Measurements from ENCODE around the gene KLHL6.
A peak's percentile ranks its signal among the peaks of the same experiment; 100 is the strongest.
"Not testable (repeated sequence)": the region's sequence is repeated elsewhere in the genome, so short reads cannot be mapped to it uniquely, and the experiment has no call there.

Gene KLHL6

DNA sequence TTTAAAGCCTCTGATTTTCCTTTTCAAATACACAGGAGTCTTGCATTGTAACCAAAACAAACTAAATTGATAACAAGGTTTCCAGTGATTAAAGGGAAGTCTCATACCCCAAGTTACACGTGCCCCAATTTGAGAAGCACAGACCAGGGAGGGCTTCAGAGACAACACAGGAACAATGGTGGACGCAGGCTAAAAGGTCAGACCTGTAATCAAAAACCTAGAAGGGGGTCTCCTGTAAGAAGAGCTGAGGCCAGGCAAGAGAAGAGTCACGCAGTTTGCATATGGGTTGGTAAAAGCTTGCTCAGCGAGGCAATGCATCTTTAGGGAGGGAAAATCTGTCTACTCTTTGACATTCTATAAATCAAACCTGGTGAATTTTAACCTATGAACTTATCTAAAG lies 68.5 kb downstream of the KLHL6 start:
- H3K4me1 Mint-ChIP-seq (ENCODE audit: low read depth), result no peaks in the 10 kb centered on the region
- H3K9me3 Mint-ChIP-seq, result no peaks in the 10 kb centered on the region
- no peak for DNase-seq (ENCODE audit: low spot score)

DNA sequence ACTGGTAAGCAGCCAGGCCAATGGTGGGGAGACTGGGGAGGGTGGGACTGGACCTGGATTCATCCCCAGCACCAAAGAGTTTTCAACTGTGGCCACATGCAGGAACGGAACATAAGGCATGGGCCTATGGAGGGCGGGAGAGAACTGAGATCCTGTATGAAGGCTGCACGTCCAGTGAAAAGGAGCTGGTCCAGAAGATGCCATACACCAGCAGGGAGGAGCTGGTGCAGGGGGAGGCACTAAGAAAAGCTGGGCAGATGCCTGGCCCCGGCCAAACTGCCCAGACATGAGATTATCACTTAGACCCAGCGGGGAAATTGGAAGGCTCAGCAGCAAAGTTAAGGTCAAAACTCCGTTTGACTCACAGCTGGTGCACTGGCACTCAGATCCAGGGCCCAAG lies 69.0 kb downstream of the KLHL6 start:
- Mint-ChIP-seq H3K9me3 (no peaks in the 10 kb centered on the region), H3K27me3 (ENCODE audit: low read depth) (no peaks in the 10 kb centered on the region), H3K4me3 (no peak overlapping the region), H3K27ac (no peak overlapping the region), H3K4me1 (ENCODE audit: low read depth) (no peaks in the 10 kb centered on the region), H3K36me3 (ENCODE audit: low read depth) (peaks cover 13% of the 10 kb centered on the region)
- no peak for DNase-seq (ENCODE audit: low spot score)

More for the DNA sequence above, 68.5 kb downstream of the KLHL6 start:
- Mint-ChIP-seq H3K36me3 (ENCODE audit: low read depth) (peaks cover 18% of the 10 kb centered on the region), H3K27ac (no peak overlapping the region), H3K4me3 (no peak overlapping the region), H3K27me3 (ENCODE audit: low read depth) (no peaks in the 10 kb centered on the region)

DNA sequence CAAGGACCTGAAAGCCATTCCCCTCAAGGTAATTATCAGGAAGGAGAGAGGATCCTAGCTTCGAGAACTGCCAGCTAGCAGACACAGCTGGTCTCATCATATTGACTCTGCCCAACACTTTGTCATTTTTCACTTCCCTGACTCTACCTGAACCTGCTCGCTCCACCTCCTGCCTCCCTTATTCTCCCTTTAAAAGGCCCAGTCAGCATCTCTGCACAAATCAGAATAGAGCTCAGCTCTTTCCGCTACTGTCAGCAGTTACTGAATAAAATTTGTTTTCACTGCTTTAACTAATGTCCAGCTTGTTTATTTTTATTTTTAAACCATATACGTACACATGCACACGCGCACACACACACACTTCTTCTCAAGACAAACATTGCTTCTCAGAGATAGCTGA lies 69.9 kb downstream of the KLHL6 start:
- no peak for DNase-seq (ENCODE audit: low spot score)
- Mint-ChIP-seq H3K36me3 (ENCODE audit: low read depth) (peaks cover 7% of the 10 kb centered on the region), H3K27ac (no peak overlapping the region)

DNA sequence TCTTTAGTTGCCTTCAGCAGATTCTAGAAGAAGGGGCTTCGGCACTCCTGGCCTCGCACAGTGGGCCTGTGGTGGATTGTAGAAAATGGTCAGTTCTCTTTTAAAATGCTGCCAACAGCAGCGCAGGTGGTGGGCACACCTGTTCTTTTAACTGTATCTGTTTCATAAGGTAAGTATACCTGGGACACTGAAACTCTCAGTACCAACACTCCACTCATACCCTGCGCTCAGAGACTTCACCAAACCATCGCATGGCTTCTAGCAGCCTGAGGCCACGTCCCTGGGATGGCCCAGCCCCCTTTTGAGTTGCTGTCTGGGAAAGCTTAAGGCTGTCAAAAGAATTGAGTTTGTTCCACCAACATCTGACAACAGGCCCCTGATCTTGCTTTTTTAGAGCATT lies 70.4 kb downstream of the KLHL6 start:
- peaks cover 7% of the 10 kb centered on the region for H3K36me3 Mint-ChIP-seq (ENCODE audit: low read depth)
- peaks cover 6% of the 10 kb centered on the region for H3K4me1 Mint-ChIP-seq (ENCODE audit: low read depth)
- no peaks in the 10 kb centered on the region for H3K9me3 Mint-ChIP-seq
- no peak for DNase-seq (ENCODE audit: low spot score)
- no peak overlapping the region for H3K27ac Mint-ChIP-seq
- no peak overlapping the region for H3K4me3 Mint-ChIP-seq
- H3K27me3 Mint-ChIP-seq (ENCODE audit: low read depth), result no peaks in the 10 kb centered on the region

More for the DNA sequence above, 69.9 kb downstream of the KLHL6 start:
- H3K27me3 Mint-ChIP-seq (ENCODE audit: low read depth), result no peaks in the 10 kb centered on the region
- no peaks in the 10 kb centered on the region for H3K9me3 Mint-ChIP-seq
- peaks cover 1% of the 10 kb centered on the region for H3K4me1 Mint-ChIP-seq (ENCODE audit: low read depth)
- H3K4me3 Mint-ChIP-seq, result no peak overlapping the region

DNA sequence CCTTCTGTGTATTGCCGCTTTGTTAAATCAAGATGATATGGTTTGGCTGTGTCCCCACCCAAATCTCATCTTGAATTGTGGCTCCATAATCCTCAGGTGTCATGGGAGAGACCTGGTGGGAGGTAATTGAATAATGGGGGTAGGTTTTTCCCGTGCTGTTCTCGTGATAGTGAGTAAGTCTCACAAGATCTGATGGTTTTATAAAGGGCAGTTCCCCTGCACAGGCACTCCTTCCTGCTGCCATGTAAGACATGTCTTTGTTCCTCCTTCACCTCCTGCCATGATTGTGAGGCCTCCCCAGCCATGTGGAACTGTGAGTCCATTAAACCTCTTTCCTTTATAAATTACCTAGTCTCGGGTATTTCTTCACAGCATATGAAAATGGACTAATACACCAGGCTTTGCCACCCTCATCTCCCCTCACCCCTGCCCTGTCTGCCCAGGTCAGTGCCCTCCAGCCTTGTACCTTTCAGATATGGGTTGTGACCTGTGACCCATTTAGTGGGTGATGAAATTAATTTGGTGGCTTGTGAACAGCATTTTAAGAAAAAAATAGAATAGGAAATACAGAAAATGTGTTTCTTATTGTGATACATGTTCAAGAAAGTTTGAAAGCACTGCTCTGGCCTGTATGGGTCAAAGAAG lies 71.0 kb downstream of the KLHL6 start:
- Mint-ChIP-seq H3K4me3 (no peak overlapping the region), H3K27me3 (ENCODE audit: low read depth) (no peaks in the 10 kb centered on the region), H3K9me3 (no peaks in the 10 kb centered on the region), H3K4me1 (ENCODE audit: low read depth) (peaks cover 6% of the 10 kb centered on the region), H3K36me3 (ENCODE audit: low read depth) (peaks cover 2% of the 10 kb centered on the region), H3K27ac (no peak overlapping the region)
- no peak for DNase-seq (ENCODE audit: low spot score)

DNA sequence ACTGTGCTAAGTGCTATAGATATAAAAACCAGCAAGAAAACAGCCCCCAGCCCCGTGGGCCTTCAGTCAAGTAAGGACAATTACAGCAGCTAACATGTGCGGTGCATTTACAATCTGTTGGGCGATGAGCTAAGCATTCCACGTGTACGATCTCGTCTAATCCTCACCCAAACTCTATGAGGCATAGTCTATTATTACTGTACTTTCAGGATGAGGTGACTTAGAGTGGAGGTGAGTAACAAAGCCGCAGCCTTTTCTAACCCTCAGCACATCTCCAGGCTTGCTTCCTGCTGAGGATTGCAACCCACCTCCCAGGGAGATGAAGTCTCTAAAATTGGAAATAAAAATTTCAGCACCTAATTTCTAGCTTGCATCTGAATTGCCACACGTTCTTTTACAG lies 73.9 kb downstream of the KLHL6 start:
- Mint-ChIP-seq H3K27me3 (ENCODE audit: low read depth) (no peaks in the 10 kb centered on the region), H3K9me3 (no peaks in the 10 kb centered on the region), H3K36me3 (ENCODE audit: low read depth) (no peaks in the 10 kb centered on the region), H3K4me1 (ENCODE audit: low read depth) (peaks cover 6% of the 10 kb centered on the region), H3K27ac (no peak overlapping the region), H3K4me3 (no peak overlapping the region)
- DNase-seq (ENCODE audit: low spot score), result no peak

DNA sequence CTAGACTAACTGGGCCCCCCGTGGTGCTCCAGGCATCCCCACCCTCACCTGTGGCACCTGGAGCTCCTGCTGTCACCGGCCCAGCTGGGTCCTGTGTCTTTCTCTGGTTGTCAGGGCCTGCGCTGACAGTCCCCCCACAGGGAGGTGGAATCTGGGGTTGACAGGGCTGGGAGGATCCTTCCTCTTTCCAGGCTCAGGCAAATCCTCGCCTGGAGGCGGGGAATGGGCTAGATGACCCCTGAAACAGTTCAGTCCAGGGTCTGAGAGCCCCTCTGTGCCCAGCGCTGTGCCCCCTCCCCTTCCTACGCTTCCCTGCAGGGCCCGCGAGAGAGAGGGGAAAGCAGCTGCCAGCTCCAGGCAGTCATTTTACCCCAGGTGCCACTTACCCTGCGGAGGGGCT lies 77.0 kb downstream of the KLHL6 start:
- H3K27me3 Mint-ChIP-seq (ENCODE audit: low read depth), result peaks cover 4% of the 10 kb centered on the region
- peaks cover 8% of the 10 kb centered on the region for H3K4me1 Mint-ChIP-seq (ENCODE audit: low read depth)
- H3K27ac Mint-ChIP-seq, result no peak overlapping the region
- no peak overlapping the region for H3K4me3 Mint-ChIP-seq
- no peak for DNase-seq (ENCODE audit: low spot score)
- no peaks in the 10 kb centered on the region for H3K36me3 Mint-ChIP-seq (ENCODE audit: low read depth)
- no peaks in the 10 kb centered on the region for H3K9me3 Mint-ChIP-seq

DNA sequence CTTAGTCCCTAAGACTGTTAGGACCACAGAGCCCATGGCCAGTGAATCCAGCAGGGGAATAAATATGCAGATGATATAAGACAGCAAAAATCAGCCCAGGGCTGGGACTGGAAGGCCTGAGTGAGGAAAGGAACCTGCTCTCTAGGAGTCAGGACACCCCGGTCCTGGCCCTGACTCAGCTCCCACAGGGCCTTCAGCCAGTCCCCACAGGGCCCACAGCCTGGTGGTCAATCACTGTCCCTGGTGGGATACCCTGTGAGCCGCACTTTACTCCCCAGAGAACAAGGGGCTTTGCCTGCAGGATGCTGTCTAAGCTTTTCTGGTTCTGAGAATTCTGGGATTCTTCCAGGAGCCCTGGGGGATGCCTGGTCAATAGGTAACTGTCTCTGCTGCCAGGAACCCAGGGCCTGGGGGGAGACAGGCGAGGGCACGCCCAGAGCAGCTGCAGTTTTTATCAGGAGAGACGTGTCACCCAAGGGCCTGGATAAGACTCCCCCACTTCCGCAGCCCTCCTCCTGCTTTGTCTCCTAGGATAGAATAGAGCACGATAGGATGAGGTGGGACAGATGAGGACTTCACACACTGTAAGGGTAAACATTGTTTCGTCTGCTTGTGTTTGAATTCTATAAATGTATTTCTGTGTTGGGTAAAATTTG lies 77.6 kb downstream of the KLHL6 start:
- no peak for DNase-seq (ENCODE audit: low spot score)
- H3K4me3 Mint-ChIP-seq, result no peak overlapping the region
- peaks cover 8% of the 10 kb centered on the region for H3K4me1 Mint-ChIP-seq (ENCODE audit: low read depth)
- H3K9me3 Mint-ChIP-seq, result no peaks in the 10 kb centered on the region
- peaks cover 4% of the 10 kb centered on the region for H3K27me3 Mint-ChIP-seq (ENCODE audit: low read depth)
- no peak overlapping the region for H3K27ac Mint-ChIP-seq
- no peaks in the 10 kb centered on the region for H3K36me3 Mint-ChIP-seq (ENCODE audit: low read depth)

DNA sequence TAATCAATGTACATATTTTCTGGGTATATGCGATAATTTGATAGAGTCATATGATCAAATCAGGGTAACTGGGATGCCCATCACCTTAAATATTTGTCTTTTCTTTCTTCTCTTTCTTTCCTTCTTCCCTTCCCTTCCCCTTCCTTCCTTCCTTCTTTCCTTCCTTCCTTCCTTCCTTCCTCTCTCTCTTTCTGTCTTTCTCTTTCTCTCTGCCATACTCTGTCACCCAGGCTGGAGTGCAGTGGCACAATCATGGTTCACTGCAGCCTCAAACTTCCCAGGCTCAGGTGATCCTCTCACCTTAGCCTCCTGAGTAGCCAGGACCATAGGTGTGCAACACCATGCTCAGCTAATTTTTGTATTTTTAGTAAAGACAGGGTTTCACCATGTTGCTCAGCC lies 79.7 kb downstream of the KLHL6 start:
- not testable (repeated sequence) for H3K27me3 Mint-ChIP-seq (ENCODE audit: low read depth); H3K27ac Mint-ChIP-seq

DNA sequence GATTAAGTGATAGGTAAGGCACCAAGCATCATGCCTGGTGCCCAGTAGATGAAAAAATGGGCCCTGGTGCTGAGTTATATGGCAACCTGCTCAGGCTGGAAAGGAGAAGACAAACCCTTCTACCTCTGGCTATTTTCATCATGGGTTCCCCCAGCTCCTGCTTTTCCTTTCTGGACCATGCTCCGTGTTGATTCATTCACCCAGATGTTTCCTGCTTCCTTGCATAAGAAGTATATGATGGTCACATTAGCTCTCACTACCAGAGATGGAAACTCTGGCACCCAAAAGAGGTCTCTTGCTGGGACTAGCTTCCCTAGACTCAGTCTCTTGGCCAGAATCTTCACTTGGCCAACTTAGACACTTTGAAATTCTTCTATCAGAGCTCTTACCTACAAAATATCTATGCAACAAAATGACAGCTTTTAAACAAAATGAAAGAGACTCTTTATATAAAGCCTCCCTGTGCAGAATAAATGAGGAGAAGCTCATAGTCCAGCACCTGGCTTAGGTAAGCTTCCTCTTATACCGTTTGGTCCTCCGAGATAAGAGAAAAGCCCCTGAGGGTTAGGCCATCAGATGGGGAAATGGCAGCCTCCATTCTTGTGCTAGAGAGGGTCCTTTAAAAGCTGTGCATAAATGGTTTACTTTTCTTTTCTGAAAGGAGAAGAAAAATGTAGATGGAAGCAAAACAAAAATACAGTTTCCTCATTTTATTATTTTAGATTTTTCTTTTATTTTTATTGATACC lies 80.3 kb downstream of the KLHL6 start:
- Mint-ChIP-seq H3K4me1 (ENCODE audit: low read depth) (peaks cover 3% of the 10 kb centered on the region), H3K27ac (no peak overlapping the region), H3K9me3 (no peaks in the 10 kb centered on the region), H3K36me3 (ENCODE audit: low read depth) (no peaks in the 10 kb centered on the region), H3K4me3 (no peak overlapping the region), H3K27me3 (ENCODE audit: low read depth) (peaks cover 4% of the 10 kb centered on the region)
- no peak for DNase-seq (ENCODE audit: low spot score)

More for the DNA sequence above, 79.7 kb downstream of the KLHL6 start:
- DNase-seq (ENCODE audit: low spot score); H3K36me3 Mint-ChIP-seq (ENCODE audit: low read depth); H3K4me3 Mint-ChIP-seq; H3K4me1 Mint-ChIP-seq (ENCODE audit: low read depth); H3K9me3 Mint-ChIP-seq: not testable (repeated sequence)

DNA sequence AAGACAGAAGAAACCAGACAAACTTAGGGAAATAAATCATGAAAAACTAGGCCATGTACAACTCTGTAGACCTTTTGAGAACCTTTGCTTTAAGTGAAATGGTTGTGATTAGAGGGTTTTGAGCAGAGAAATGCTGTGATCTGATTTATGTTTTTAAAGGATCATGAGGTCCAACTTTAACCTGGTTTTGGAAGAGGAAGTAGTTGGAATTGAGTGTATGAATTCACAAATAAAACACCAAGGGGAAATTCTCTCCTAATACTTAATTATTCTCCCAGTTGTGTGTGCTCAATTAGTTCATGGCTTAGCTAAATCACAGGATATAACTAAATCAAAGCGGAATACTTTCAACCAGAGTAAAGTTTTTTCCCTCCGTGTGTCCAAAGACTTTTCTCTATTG lies 81.5 kb downstream of the KLHL6 start:
- peaks cover 4% of the 10 kb centered on the region for H3K27me3 Mint-ChIP-seq (ENCODE audit: low read depth)
- no peaks in the 10 kb centered on the region for H3K36me3 Mint-ChIP-seq (ENCODE audit: low read depth)
- no peak for DNase-seq (ENCODE audit: low spot score)
- H3K4me3 Mint-ChIP-seq, result no peak overlapping the region
- peaks cover 6% of the 10 kb centered on the region for H3K4me1 Mint-ChIP-seq (ENCODE audit: low read depth)
- no peaks in the 10 kb centered on the region for H3K9me3 Mint-ChIP-seq
- H3K27ac Mint-ChIP-seq, result no peak overlapping the region

DNA sequence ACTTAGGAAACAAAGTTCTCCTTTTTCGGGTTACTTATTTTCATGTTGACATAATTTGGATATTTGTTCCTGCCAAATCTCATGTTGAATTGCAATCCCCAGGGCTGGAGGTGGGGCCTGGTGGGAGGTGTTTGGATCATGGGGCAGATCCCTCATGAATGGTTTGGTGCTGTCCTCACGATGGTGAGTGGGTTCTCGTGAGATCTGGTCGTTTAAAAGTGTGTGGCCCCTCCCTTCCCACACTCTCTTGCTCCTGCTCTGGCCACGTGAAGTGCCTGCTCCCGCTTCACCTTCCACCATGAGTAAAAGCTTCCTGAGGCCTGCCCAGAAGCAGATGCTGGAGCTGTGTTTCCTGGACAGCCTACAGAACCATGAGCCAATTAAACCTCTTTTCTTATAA lies 83.4 kb downstream of the KLHL6 start:
- Mint-ChIP-seq H3K27ac (no peak overlapping the region), H3K36me3 (ENCODE audit: low read depth) (no peaks in the 10 kb centered on the region)

DNA sequence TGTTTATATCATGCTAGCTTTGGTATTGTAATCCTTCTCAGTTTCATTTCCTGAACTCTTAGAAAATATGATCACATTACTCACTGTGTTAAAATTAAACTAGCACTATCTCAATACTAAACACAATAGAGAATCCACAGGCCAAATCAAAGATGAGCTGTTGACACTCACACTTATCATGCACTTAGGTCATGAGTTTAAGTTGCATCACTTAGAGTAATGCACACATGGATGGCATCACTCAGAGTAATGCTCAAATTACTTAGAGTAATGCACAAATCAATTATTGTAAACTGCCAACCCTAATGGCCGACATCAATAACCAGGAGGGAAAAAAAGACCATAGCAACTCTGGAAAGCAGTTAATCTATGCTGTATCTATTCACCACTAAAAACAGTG lies 87.1 kb downstream of the KLHL6 start:
- Mint-ChIP-seq H3K36me3 (ENCODE audit: low read depth) (no peaks in the 10 kb centered on the region), H3K27me3 (ENCODE audit: low read depth) (peaks cover 4% of the 10 kb centered on the region), H3K4me1 (ENCODE audit: low read depth) (peaks cover 11% of the 10 kb centered on the region), H3K9me3 (no peaks in the 10 kb centered on the region), H3K27ac (peak overlapping the region; percentile 77), H3K4me3 (no peak overlapping the region)
- DNase-seq (ENCODE audit: low spot score), result no peak

More for the DNA sequence above, 83.4 kb downstream of the KLHL6 start:
- DNase-seq (ENCODE audit: low spot score), result no peak
- no peaks in the 10 kb centered on the region for H3K9me3 Mint-ChIP-seq
- peaks cover 4% of the 10 kb centered on the region for H3K27me3 Mint-ChIP-seq (ENCODE audit: low read depth)
- no peak overlapping the region for H3K4me3 Mint-ChIP-seq
- peaks cover 12% of the 10 kb centered on the region for H3K4me1 Mint-ChIP-seq (ENCODE audit: low read depth)

DNA sequence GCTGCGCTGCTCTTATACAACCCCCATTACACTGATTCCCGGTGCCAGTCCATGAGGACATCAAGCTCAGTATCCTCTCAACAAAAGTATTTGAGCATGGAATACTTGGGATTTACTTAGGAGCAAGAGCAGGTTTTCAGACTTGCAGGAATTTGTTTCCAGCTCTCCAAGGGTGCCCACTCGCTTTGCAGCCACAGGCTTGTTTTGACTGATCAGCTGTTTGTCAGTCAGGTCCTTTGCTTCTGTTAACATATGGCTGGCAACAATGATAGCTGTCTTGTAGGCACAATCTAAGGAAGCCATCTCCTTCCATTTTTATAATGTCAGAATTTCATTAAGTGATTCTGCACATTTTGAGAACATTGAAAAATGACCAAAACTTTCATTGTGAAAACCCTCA lies 88.9 kb downstream of the KLHL6 start:
- DNase-seq (ENCODE audit: low spot score), result no peak
- H3K4me1 Mint-ChIP-seq (ENCODE audit: low read depth), result peaks cover 11% of the 10 kb centered on the region
- H3K27ac Mint-ChIP-seq, result no peak overlapping the region
- H3K27me3 Mint-ChIP-seq (ENCODE audit: low read depth), result peaks cover 4% of the 10 kb centered on the region
- no peaks in the 10 kb centered on the region for H3K9me3 Mint-ChIP-seq
- H3K4me3 Mint-ChIP-seq, result no peak overlapping the region
- H3K36me3 Mint-ChIP-seq (ENCODE audit: low read depth), result no peaks in the 10 kb centered on the region
